OCI-LY7 (cell line): Measurements from ENCODE around the gene CYFIP2. TPM values are rescaled to one million over a fixed set of nuclear protein-coding genes. Genes with fewer than 3 reads are reported as not detected.

Experiments used
- BruUV-seq: library from RNA; stranded (reverse); fragments of 400-500 nt; replicated peaks from 2 replicates; lab custom pipeline; 2021; lab: Mats Ljungman, UMichigan
- CTCF ChIA-PET: fragments of 300-600 bp; sonication (Branson Sonifier 250); formaldehyde crosslinking; loops from one replicate; lab custom pipeline; 2022; ENCODE audit warnings: antibody characterized with exemption; ENCODE audit not compliant: unreplicated experiment; lab: Charles Lee
- POLR2A ChIA-PET: fragments of 300-600 bp; sonication (Branson Sonifier 250); formaldehyde crosslinking; loops from one replicate; lab custom pipeline; 2022; ENCODE audit warnings: antibody characterized with exemption; lab: Charles Lee
- DNase-seq: peaks from one replicate; pipeline ENCODE4 v3.0.0-alpha.2; 2015; ENCODE audit warnings: low spot score
- H2AFZ ChIP-seq: fragments of 200-600 bp; sonication (generic), shearing (Covaris generic); 2 replicates; pipeline ENCODE4 v1.6.1; 2014; ENCODE audit warnings: mild to moderate bottlenecking, antibody characterized with exemption, low read length, moderate library complexity
- H3K27ac ChIP-seq: fragments of 200-600 bp; sonication (generic); 2 replicates; pipeline ENCODE4 v1.5.1; 2014; ENCODE audit warnings: mixed run types, low read depth, mild to moderate bottlenecking, moderate library complexity, low read length, inconsistent platforms; ENCODE audit not compliant: poor library complexity, severe bottlenecking
- H3K36me3 ChIP-seq: fragments of 200-600 bp; sonication (generic); 2 replicates; pipeline ENCODE4 v1.6.1; 2014; ENCODE audit warnings: mild to moderate bottlenecking, antibody characterized with exemption, low read length, moderate library complexity, mixed read lengths; ENCODE audit not compliant: insufficient read depth
- H3K4me1 ChIP-seq: fragments of 200-600 bp; sonication (generic); 2 replicates; pipeline ENCODE4 v1.5.1; 2014; ENCODE audit warnings: mild to moderate bottlenecking, low read length; ENCODE audit not compliant: insufficient read depth, poor library complexity, severe bottlenecking
- H3K4me2 ChIP-seq: fragments of 200-600 bp; sonication (generic); 2 replicates; pipeline ENCODE4 v1.6.1; 2014; ENCODE audit warnings: mild to moderate bottlenecking, low read length
- H3K4me3 ChIP-seq: fragments of 200-600 bp; sonication (generic); 2 replicates; pipeline ENCODE4 v1.5.1; 2014; ENCODE audit warnings: mild to moderate bottlenecking, low read depth, low read length; ENCODE audit not compliant: poor library complexity, severe bottlenecking
- H3K79me2 ChIP-seq: fragments of 200-600 bp; sonication (generic); 2 replicates; pipeline ENCODE4 v1.6.1; 2016; ENCODE audit warnings: low read depth, mild to moderate bottlenecking, low read length, moderate library complexity, mixed read lengths; ENCODE audit not compliant: insufficient read depth
- H3K9me2 ChIP-seq: fragments of 200-600 bp; sonication (generic); 2 replicates; pipeline ENCODE4 v1.6.1; 2016; ENCODE audit warnings: mild to moderate bottlenecking, low read length, mixed read lengths; ENCODE audit not compliant: insufficient read depth
- H3K9me3 ChIP-seq: fragments of 200-600 bp; sonication (generic); 2 replicates; pipeline ENCODE4 v1.6.1; 2014; ENCODE audit warnings: mild to moderate bottlenecking, mixed run types, low read length, mixed read lengths
- H4K20me1 ChIP-seq: fragments of 200-600 bp; sonication (generic); 2 replicates; pipeline ENCODE4 v1.6.1; 2014; ENCODE audit warnings: mild to moderate bottlenecking, antibody characterized with exemption, low read length, moderate library complexity, mixed read lengths; ENCODE audit not compliant: insufficient read depth
- CTCF ChIP-seq: fragments of 200-600 bp; sonication (generic); conservative IDR thresholded peaks from 2 replicates; pipeline ENCODE4 v1.5.1; 2014; ENCODE audit warnings: mild to moderate bottlenecking, antibody characterized with exemption, low read length, moderate library complexity, mixed read lengths
- EZH2phosphoT487 ChIP-seq: fragments of 200-600 bp; sonication (generic); IDR thresholded peaks from 2 replicates; pipeline ENCODE4 v1.6.1; 2018; ENCODE audit warnings: low read depth, borderline replicate concordance, mild to moderate bottlenecking, mixed run types, antibody characterized with exemption, low read length, moderate library complexity, mixed read lengths
- intact Hi-C: fragments of 100-400 bp; cut with micrococcal nuclease; formaldehyde crosslinking; loops from one replicate; pipeline ENCODE4 v1.10.0; 2022; ENCODE audit not compliant: unreplicated experiment
- total RNA-seq, 2 experiments: library from RNA; depleted of rRNA in 1 of 2; stranded (reverse); fragments of >200 nt in 1 of 2; shearing (Covaris generic) in 1 of 2; gene quantifications; 2 replicates each; pipeline ENCODE4 v1.2.3, GENCODE V29; 2014 to 2022

CYFIP2 gene
- total RNA-seq, 2 experiments from 2014 or later, result 258 to 419 TPM

GRCh38 chr5:157217289-157218024, 48.5 kb upstream of the CYFIP2 start:
- no TSS peak for BruUV-seq
- Histone ChIP-seq H2AFZ (peak overlapping the region; percentile 85), H3K4me2 (peak overlapping the region; percentile 47), H4K20me1 (no peaks in the 10 kb centered on the region), H3K9me3 (no peaks in the 10 kb centered on the region), H3K36me3 (no peaks in the 10 kb centered on the region), H3K9me2 (no peaks in the 10 kb centered on the region), H3K79me2 (no peaks in the 10 kb centered on the region), H3K27ac (peak overlapping the region; percentile 45), H3K4me1 (peaks cover 18% of the 10 kb centered on the region), H3K4me3 (peak overlapping the region; percentile 1)
- ChIA-PET POLR2A (interaction anchor here (0.7 to 1.8 kb wide), 5 partner anchors 10 to 37 kb away, joined by 3 to 6 read pairs (median 4); partner anchors contain the start of gene ITK), CTCF (interaction anchor here (1.2 kb wide), 1 partner anchor 32 kb away, joined by 3 read pairs; no protein-coding TSS in a partner anchor)
- no peak for TF ChIP-seq CTCF
- no peak for TF ChIP-seq EZH2phosphoT487
- DNase-seq, result peak; percentile 55
- intact Hi-C loops, result no loop called here

GRCh38 chr5:157219491-157220271, 46.2 kb upstream of the CYFIP2 start:
- no peak overlapping the region for H3K4me3 ChIP-seq
- H3K4me2 ChIP-seq, result no peak overlapping the region
- no peaks in the 10 kb centered on the region for H3K9me2 ChIP-seq
- no peak for TF ChIP-seq CTCF
- no peak for TF ChIP-seq EZH2phosphoT487
- DNase-seq, result no peak
- no peaks in the 10 kb centered on the region for H3K79me2 ChIP-seq
- intact Hi-C loops, result no loop called here
- 0 out of 2 replicates have a peak overlapping the region, but pooled peaks have one; percentile 13 for H2AFZ ChIP-seq
- no TSS peak for BruUV-seq
- H3K4me1 ChIP-seq, result peaks cover 15% of the 10 kb centered on the region
- H4K20me1 ChIP-seq, result no peaks in the 10 kb centered on the region
- ChIA-PET POLR2A (interaction anchor here (0.6 to 0.7 kb wide), 2 partner anchors 37 to 864 kb away, joined by 3 read pairs; no protein-coding TSS in a partner anchor), CTCF (no interaction called here)
- H3K36me3 ChIP-seq, result no peaks in the 10 kb centered on the region
- H3K9me3 ChIP-seq, result no peaks in the 10 kb centered on the region
- H3K27ac ChIP-seq, result no peak overlapping the region
